HFF-Myc (cell line): Measurements from ENCODE around the gene TM4SF4.

Experiments
- DNase-seq: peaks from one replicate; pipeline ENCODE4 v3.0.0-alpha.2; 2011; ENCODE audit warnings: low read depth; ENCODE audit errors: extremely low read depth
- H3K4me3 ChIP-seq: replicated peaks from 2 replicates; pipeline ENCODE4 v1.5.1; 2011; ENCODE audit warnings: low read depth, mild to moderate bottlenecking, control low read depth, low read length
- CTCF ChIP-seq: IDR thresholded peaks from 2 replicates; pipeline ENCODE4 v1.5.1; 2012; ENCODE audit warnings: mild to moderate bottlenecking, low read depth, low read length, control low read depth; ENCODE audit errors: missing control alignments

TM4SF4 gene

DNA sequence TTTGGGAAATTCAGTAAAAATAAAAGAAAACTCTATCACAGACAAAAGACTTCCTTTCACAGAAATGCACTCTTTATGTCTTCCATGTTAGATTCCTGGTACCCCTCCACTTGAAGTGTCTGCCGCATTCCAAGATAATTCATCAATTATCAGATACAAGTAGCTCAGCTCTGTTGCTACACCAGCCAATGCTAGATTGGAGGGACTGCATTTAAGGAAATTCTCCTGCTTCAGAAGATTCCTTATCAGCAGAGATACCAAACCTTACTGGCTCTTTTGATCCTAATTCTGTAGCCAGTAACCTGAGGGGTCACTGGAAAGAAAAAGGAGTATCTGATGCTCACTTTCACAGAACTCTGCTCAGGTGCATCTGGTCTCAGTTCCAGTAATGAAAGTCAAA, 63.9 kb downstream of the TM4SF4 start:
- no peak for TF ChIP-seq CTCF
- no peak for DNase-seq
- H3K4me3 ChIP-seq = no peak overlapping the region

DNA sequence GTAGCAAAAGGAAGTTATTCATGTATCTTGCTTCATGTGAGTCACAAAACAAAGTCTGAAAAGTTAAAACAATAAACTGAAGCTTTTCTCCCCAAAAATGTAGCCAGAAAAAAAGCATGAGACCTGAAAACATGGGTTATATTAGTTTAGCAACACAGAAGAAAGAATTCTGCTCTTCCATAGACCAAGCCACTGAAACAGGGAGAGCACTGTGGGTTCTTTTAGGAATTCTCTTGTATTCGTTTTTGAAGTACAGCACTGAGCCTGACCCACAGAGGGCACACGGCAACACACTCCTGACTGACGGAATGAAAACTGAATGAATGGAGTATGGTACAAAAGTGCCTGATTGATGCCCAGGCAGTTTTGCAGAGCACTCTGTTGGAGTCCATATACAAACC, 66.6 kb downstream of the TM4SF4 start:
- DNase-seq = no peak
- TF ChIP-seq CTCF = no peak
- H3K4me3 ChIP-seq = no peak overlapping the region

- TF ChIP-seq CTCF = no peak
- no peak for DNase-seq
- no peak overlapping the region for H3K4me3 ChIP-seq
Measured at GRCh38 chr3:149542375-149543312, 68.1 kb downstream of the TM4SF4 start.

DNA sequence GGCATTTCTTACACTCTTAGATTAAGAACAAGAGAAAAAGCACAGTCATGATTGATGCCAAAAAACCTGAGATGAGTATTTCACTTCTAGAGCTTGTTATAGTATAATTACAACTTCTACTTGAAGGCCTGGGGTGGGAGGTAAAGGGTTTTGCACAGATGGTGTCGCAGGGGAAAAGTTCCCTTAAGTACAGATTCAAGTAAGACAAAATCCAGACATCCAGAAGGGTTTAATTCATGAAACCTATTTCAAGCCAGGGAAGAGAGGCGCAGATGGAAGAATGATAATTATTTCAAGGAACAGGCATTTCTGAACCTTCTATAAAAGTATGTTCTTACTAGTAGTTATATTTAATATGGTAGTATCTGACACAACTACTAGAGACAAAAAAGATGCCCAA, 70.6 kb downstream of the TM4SF4 start:
- TF ChIP-seq CTCF = no peak
- no peak for DNase-seq

DNA sequence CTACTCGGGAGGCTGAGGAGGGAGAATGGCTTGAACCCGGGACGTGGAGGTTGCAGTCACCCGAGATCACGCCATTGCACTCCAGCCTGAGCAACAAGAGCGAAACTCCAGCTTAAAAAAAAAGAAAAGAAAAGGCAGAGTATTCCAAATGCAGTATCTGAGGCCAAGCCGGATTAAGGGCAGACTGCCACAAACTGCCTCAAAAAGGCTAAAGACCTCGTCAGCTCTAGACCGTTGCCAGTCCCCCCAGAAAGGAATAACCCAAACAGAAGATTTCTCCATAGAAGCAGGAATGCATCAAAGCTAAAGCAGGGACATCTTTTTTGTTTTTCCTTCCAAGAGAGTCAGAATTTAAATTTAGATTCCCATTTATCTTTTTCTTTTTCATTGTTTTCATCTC, 72.9 kb downstream of the TM4SF4 start:
- no peak overlapping the region for H3K4me3 ChIP-seq
- no peak for TF ChIP-seq CTCF
- no peak for DNase-seq

More for the DNA sequence above, 70.6 kb downstream of the TM4SF4 start:
- H3K4me3 ChIP-seq = no peak overlapping the region

GRCh38 chr3:149547954-149548668, 73.6 kb downstream of the TM4SF4 start:
- H3K4me3 ChIP-seq = no peak overlapping the region
- DNase-seq = no peak
- no peak for TF ChIP-seq CTCF
